Activated CD4-positive, alpha-beta T cell treated with anti-CD3 and anti-CD28 coated beads, Interleukin-2, amount 50 U/mL, for 4 hours (primary cell): ENCODE results near the gene MYH14.

Experiments used
- DNase-seq, 2 experiments: peaks; one replicate each; pipeline ENCODE4 v3.0.0-alpha.2; 2020

The MYH14 gene

GRCh38 chr19:50203281-50204080, at the start of gene MYH14:
TSS of gene MYH14 (plus strand) at chr19:50203622. CDS start at chr19:50210366, 6,744 bp downstream.
- DNase-seq = no peak

GRCh38 chr19:50154529-50154928, 48.9 kb upstream of the MYH14 start:
- no peak for DNase-seq

DNA sequence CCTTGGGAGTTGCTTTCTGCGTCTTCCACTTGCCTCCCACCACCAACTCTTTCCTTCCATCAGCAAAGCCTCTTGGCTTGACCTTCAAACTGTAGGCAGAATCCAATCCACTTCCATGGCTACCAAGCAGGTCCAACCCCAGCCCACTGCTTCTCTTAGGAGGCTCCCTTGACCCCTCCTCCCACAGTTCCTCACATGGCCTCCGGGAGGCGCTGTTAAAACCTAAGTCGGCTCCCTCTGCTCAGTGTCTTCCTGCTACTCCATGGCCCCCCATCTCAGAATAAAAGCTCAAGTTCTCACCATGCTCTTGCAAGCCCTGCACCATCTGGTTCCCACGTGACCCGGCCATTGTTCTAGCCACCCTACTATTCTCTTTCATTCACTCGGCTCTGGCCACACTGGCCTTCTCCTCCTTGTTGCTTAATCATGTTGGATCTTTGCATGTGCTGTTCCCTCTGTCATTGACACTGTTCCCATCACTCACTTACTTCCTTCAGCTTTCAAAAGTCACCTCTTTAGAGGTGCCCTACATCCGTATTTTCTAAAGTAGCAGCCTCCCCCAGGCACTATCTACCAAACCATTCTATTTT, 47.8 kb upstream of the MYH14 start:
- no peak for DNase-seq

- DNase-seq = no peak
These were observed 44.8 kb upstream of the MYH14 start for GRCh38 chr19:50158577-50158976.

- DNase-seq = no peak
These were observed 44.3 kb upstream of the MYH14 start for GRCh38 chr19:50159078-50159477.

GRCh38 chr19:50162988-50163387, 40.4 kb upstream of the MYH14 start, which contains the start of gene IZUMO2:
TSS of gene IZUMO2 (minus strand) at chr19:50163281. CDS start at chr19:50163194, 87 bp downstream.
- DNase-seq = no peak

DNA sequence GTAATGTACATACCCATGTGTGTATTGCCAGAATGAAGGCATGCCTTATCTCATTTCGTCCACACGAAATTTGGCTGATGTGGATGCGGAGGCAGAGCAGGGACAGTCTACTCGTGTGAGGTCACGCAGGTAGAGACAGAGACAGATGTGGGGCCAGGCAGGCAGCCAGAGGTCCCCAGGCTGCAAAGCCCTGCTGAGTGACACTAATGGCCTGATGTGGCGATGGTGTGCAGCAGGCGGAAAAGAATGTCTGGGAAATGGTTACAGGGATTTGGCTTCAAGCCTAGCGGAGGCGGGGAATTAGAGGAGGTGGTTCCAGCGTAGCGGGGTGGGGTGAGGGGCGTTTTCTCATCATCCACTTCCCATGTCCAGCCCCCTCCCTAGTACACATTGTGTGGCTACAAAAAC, 36.1 kb upstream of the MYH14 start:
- DNase-seq = no peak

DNA sequence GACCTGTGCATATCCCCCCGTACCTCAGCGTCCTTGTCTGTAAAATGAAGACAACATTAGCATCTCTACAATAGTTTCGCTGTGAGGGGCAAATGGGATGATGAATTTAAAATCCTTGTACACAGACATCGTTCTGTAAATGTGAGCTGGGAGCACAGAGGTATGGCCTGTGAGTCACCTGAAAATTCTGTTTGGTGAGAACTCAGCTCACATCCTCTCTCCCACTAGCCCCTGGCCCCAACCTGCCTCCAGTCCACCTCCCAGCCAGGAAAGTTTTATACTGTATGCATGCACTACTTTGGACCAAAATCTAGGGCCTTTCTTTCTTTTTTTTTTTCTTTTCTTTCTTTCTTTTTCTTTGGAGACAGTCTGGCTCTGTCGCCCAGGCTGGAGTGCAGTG, 31.7 kb upstream of the MYH14 start:
- DNase-seq = no peak

GRCh38 chr19:50172726-50173125, 30.7 kb upstream of the MYH14 start:
- DNase-seq = no peak

- DNase-seq = no peak
These were observed 30.3 kb upstream of the MYH14 start for GRCh38 chr19:50173127-50173526.

DNA sequence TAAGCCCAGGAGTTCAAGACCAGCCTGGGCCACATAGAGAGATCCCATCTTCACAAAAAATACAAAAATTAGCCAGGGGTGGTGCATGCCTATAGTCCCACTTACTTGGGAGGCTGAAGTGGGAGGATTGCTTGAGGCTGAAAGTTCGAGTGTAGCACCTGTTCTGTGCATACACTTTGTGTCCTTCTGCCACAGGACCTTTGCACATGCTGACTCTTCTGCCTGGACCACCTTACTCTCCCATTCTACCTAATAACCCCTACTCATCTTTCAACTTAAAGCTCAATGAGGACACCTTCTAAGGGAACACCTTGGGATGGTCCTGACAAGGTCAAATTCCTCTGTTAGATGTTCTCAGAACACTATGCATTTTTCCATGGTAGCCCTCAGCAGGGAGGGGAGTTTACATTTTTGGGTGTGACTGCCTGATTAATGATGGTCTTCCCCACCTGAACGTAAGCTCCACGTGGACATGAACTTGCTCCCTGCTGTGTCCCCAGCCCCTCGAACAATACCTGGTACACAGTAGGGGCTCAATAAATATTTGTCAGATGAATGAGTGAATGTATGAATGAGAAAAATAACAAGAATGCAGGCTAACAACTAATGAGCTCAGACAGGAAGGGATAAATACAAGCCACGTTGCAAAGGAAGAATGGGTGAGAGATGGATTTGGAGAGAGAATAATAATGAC, 29.2 kb upstream of the MYH14 start:
- DNase-seq = no peak

GRCh38 chr19:50175924-50176323, 27.5 kb upstream of the MYH14 start:
- DNase-seq = no peak

GRCh38 chr19:50176775-50177174, 26.6 kb upstream of the MYH14 start:
- DNase-seq = no peak

DNA sequence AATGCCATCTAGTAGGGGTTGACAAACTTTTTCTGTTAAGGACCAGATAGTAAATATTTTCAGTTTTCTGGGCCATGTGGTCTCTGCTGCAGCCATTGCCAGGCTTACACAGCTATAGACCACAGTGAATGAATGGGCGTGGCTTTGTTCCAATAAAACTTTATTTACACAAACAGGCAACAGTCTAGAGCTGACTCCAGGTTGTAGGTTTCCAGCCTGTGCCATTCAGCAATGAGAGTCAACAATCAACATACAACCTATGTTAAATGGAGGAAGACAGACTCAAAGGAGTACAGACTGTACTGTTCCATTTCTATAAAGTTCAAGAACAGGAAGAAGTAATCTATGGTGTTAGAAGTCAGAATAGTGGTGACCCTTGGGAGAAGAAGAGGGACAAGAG, 25.1 kb upstream of the MYH14 start:
- DNase-seq = no peak

DNA sequence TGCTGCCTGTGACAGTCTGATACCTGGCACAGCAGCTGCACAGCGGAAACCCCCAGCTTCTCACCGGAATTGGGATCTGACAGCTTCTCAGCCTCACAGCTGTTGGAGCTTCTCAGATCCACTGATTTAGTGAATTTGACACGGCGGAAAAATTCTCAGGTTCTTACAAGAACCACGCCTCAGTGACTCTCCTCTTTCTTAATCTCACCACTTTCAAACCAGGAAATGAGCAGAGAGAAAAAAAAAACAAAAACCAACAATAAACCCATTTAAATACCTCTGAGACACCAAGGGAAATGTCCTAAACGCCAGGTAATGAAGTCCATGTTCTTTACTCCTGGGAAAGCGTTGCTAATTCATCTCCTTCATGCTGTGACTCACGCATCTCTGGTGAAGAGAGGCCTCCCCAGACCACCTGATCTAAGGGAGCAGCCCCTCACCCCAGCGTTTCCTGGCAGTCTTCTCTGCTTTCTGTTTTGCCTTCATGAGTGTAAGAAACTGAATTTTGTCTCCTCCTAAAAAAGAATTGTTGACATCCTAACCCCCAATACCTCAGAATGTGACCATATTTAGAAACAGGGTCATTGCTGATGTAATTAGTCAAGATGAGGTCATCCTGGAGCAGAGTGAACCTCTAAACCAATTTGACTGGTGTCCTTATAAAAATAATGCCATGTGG, 24.4 kb upstream of the MYH14 start:
- no peak for DNase-seq

GRCh38 chr19:50181121-50181520, 22.3 kb upstream of the MYH14 start:
- DNase-seq = no peak

- no peak for DNase-seq
These were observed 19.2 kb upstream of the MYH14 start for GRCh38 chr19:50184196-50184595.

GRCh38 chr19:50187937-50188336, 15.5 kb upstream of the MYH14 start:
- DNase-seq = no peak

- DNase-seq = no peak
These were observed 14.1 kb upstream of the MYH14 start for GRCh38 chr19:50189331-50189730.

DNA sequence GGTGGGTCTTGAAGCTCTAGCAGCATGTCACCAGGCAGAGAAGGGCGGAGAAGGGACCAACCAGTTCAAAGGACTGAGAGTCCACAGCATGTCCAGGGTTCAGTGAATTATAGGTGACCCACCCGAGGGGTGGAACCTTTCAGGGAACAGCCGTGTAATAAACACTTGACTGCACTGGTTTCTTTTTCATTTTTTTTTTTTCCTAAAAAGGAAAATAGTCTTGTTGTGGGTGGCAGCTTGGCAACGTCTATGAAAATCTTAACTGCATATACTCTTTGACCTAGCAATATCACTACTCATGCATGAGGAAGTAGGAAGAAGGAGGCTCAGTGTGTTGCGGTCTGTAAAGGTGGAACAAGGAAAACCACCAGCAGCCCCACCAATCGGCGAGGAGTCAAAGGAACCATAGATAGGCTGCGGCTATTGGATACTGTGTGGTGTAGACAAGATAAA, 13.0 kb upstream of the MYH14 start:
- no peak for DNase-seq

DNA sequence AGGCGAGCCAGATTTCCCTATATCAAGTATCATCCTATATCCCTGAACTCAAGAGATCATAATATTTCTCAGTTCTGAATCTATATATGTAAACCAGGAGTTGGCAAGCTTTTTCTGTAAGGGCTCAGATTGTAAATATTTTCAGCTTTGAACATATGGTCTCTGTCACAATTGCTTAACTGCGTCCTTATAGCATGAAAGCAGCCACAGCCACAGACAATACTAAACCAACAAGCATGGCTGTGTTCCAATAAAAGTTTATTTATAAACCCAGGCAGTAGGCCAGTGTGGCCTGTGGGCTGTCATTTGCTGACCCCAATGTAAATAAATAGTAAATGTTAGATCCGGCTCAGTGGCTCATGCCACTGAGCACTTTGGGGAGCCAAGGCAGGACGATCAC, 12.2 kb upstream of the MYH14 start:
- DNase-seq = no peak

- DNase-seq = no peak
These were observed 10.8 kb upstream of the MYH14 start for GRCh38 chr19:50192463-50193211.

DNA sequence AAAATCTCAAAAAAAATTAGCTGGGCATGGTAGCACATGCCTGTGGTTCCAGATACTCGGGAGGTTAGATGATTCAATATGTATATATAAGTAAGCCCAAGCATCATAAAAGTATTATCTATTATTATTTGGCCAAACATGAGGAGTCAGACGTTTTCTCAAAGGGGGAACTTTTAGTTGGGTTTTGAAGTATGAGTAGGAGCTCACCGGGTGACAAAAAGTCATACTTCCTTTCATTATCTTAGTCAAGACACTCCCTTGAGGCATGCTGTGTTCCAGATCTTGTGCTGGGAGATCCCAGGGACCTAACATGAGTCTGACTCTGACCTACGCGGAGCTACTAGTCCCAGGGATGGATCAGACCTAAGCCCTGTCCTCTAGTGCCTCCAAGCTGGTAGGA, 8.2 kb upstream of the MYH14 start:
- no peak for DNase-seq
